Raji (cell line): ENCODE results near the gene PRSS38.

Experiments
- POLR2A ChIP-seq: IDR thresholded peaks from 2 replicates; pipeline ENCODE4 v1.6.1; 2011; ENCODE audit warnings: low read depth, low read length, control low read depth; ENCODE audit not compliant: insufficient read depth

PRSS38 gene

DNA sequence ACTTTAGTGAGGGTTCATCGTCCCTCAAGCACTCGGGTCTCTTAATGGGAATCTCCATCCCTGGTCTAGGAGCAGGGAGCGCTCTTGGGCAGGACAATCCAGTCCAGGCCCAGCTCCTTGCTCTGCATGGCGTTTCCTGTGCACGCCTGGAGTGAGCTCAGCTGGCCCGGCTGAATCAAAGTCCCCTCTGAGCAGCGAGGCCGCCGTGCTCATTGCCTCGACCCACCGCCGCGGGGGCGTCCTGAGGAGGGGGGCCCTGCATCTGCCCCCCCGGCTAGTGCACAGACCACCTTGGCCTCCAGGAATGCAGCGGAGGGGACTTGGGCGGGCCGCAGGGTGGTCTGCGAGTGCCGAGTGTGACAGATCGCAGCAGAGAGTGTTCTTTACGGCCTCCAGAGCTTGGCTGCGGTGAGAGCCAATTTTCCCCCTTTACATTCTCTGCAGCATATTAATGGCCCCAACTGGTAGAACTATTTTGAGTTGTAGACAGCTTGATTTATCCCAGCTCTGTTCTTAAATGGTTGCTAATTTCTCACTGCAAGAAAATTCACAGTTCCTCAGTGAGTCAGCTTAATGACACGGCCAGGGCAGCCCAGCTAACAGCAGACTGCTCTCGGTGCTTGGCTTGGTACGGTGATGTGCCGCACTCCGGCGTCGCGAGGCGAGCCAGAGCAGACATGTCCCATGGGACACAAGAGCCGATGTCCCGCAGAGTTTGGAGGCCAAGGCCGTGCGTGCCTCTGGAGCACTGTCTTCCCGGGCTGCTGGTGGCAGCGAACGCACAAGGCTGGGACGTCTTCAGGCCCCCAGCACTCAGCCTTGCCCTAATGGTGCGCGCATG is 40.4 kb upstream of the PRSS38 start:
- TF ChIP-seq POLR2A = no peak

DNA sequence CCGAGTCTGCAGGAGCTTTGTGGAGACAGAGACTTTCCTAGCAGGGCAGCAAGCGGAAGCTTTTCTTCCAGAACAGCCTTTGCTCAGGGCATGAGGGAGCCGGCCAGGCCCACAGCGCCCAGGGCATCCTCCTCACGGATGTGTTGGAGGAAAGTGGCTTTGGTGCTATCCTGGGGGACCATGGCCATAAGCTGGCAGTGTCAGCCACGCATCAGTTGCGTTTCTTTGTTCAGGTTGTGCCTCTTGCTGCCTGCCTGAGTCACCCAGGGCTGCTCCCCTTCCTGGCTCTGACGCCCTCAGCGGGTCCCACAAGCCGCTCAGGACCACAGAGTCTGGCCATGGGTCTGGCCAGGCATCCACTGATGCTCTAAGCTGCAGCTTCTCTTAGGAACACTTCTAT is 39.6 kb upstream of the PRSS38 start:
- TF ChIP-seq POLR2A = no peak

DNA sequence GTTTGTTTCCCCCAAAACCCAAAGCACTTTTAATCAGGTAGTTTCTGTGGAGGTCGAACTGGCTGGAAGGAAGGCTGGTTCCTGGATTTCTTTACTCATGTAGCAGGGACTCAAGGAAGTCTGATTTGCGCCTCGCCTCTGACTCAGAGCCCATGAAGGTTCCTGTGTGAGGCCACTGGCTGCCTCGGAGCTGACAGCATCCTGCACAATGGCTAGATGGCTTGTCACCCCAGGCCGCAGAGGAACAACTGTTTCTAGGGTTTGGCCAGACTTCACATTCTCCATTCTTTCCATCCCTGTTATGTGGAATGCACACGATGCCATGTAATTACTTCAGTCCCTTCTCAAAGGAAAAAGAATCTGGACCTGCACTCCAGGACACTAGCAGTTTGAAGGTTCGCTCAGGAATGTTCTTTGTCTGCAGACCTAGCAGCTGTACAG is 39.1 kb upstream of the PRSS38 start:
- no peak for TF ChIP-seq POLR2A

DNA sequence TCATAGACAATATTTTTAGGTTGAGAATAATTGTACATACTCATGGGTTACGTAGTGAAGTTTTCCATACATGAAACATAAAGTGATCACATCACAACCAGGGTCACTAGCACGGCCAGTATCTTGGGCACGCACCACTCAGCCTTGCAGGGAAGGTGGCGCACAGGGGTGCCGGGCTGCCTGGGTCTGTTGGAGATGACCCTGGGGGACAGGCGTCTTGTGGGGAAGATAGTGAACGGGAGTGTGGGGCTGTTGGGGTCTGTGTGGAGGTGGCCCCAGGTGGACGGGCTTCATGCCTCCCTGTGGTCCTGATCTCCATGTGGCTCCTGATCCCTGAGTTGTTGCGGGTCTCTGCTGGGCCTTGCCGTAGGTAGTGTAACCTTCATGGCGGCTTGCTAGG is 38.3 kb upstream of the PRSS38 start:
- no peak for TF ChIP-seq POLR2A

DNA sequence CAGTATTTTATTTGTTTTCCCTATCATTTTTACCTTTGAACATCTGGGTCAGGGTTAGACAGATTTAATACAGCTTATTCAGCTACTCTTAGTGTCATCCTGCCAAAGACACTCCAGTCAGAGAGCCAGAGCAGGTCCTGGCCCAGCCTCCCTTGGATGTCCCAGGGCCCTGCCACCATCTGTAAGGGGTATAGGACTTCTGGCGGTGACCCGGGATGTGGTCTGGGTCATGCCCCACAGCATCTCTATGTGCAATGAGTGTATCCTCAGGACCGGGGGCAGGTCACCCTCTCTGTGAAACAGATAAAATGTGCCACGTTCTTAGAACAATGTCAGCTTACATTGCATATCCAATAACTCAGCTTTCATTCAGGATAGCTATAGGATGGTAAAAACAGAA is 37.8 kb upstream of the PRSS38 start:
- no peak for TF ChIP-seq POLR2A

DNA sequence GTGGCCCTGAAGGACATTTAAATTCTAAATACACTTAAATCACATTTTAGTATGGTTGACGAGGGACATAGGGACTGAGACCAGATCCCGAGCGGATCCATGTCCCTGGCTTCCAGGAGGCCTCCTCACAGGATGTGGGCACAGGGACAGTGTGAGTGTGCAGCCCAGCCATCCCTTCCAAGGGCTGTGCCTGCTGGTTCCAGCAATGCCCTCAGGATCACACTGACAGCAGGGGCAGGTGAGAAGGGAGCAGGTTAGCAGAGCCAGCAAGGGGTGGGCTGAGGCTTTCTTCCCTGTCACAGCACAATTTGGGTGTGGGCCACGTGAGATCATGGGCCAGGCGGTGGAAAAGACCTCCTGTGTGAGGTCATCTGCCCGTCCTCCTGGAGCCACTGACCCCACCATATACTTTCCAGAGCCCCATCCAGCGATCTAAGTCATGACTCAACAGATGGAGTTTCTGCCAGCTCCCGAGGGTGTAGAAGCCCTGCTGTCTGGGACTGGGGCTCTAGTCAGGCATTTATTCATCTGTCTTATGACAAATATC is 37.0 kb upstream of the PRSS38 start:
- no peak for TF ChIP-seq POLR2A

DNA sequence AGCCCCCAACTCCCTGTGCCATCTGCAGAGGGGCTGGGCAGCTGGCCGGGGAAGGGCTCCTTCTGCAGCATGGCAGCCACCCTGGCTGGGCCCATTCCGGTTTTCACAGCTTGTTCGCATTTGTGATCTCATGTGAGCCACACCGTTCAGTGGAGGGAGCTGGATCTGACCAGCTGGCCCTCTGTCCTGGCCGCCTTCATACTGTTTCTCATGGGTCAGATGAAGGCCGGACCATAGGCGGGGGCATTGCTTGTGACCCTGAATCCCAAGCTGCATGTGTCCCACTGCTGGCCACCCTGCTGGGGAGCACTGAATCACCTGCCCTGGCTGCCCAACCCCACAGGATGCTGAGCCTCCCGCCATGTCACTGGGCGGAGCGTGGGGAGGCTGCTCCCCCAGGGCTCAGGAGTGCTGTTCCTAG is 36.4 kb upstream of the PRSS38 start:
- TF ChIP-seq POLR2A = no peak

DNA sequence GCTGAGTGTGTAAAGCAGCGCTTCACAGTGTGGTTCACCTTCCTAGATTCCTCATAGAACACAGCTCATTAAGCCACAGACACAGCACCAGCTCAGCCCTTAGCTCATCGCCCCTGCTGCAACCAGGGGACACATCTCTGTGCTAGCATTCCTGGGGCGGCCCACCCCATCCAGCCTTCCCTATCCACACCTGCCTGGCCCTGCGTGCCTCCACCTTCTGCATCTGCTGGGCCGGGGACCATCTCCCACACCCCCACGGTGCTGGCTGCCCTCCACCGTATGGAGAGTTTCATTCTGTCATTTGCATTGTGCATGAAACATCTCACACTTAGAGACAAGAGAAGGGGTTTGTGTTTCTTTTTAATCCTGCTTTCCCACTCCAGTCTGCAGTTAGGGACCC is 35.8 kb upstream of the PRSS38 start:
- no peak for TF ChIP-seq POLR2A

DNA sequence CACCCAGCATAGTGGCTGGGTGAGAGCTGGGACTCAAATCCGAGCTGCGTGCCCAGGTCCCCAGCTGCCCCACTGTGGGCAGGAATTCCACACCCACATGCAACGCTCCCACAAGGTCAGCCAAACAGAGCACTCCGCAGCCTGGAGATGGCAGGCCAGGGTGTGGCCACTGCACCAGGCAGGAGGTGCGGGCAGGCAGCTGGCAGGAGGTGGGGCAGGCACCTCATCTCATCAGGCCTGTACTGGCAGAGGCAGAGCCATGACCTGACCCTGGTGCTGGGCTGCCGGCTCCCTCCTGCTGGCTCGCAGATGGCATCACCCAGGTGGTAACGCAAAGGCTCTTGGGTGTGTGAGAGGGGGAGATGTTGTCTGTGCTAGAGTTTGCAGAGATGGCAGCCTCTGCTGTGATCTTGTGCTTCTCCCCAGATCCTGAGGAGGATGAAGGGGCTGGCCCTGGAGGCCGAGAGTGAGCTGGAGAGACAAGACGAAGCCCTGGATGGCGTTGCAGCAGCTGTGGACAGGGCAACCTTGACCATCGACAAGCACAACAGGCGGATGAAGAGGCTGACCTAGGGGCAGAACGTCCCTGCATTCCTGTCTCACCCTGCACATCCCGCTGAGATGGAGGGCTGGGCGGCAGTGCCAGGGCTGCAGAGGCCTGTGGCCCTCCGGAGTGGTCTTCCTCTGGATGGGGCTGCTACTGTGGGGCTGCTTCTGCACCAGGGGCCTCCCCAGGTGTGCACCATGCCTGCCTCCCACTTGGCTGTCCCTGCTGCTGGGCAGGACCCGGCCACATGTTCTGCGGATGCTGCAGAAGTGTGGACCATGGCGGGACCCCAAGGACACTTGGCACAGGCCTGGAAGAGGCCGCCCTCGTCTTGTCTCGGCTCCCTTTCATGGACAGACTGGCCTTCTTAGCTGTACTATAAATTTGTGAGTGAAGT is 35.1 kb upstream of the PRSS38 start:
- no peak for TF ChIP-seq POLR2A

DNA sequence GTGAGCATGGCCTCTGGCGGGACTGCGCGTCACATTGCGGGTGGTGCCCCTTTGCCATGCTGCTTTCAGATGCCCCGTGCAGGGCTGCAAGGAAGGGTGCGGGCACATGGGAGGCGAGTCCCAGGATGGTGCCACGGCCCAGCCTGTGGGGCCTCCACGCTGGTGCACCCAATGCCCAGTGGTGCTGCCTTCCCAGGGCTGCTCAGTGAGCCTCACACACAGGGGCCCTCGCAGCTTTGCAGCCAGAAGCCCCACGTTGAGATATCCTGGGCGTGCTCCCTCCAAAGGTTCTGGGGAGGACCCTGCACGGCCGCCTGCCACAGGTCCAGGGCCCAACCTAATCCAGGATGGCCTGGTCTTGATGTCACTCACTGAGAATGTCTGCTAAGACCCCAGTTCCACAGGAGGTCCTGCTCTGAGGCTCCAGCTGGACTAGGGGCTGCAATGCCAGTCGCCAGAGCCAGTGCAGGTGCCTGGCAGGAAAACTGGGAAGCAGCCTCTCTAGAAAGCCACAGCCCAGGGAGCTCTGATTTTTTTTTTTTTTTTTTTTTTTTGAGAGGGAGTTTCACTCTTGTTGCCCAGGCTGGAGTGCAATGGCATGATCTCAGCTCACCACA is 34.1 kb upstream of the PRSS38 start:
- TF ChIP-seq POLR2A = no peak

DNA sequence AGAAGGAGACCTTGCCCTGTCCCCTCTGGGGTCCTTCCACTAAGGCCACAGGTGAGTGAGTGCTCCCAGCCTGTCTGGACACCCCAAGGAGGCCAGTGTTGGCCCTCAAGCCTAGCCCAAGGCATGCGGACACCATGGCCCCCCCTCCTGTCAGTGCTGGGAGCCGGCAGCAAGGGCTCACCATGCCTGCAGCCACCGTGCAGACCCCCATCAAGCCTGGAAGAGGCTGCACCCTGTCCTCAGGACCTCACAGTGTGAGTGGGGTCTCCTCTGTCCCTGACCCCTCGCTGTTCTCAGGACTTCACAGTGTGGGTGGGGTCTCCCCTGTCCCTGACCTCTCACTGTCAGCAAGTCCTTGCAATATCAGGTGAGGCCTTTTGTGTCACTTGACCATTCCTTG is 33.2 kb upstream of the PRSS38 start:
- TF ChIP-seq POLR2A = no peak

DNA sequence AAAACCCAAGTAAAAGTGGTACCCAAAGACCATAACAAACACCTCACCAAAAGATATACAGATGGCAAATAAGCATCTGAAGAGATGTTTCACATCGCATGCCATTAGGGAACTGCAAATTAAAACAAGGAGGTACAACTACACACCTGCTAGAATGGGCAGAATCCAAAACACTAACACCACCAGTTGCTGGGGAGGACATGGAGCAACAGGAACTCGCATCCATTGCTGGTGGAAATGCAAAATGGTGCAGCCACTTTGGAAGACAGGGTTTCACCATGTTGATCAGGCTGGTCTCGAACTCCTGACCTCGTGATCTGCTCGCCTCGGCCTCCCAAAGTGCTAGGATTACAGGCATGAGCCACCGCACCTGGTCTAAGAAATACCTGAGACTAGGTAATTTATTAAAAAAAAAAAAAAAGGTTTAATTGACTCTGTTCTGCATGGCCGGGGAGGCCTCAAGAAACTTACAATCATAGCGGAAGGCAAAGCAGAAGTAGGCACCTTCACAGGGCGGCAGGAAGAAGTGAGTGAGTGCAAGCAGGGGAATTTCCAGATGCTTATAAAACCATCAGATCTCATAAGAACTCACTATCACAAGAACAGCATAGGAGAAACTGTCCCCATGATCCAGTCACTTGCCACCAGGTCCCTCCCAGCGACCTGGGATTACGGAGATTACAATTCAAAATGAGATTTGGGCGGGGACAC is 30.2 kb upstream of the PRSS38 start:
- no peak for TF ChIP-seq POLR2A

DNA sequence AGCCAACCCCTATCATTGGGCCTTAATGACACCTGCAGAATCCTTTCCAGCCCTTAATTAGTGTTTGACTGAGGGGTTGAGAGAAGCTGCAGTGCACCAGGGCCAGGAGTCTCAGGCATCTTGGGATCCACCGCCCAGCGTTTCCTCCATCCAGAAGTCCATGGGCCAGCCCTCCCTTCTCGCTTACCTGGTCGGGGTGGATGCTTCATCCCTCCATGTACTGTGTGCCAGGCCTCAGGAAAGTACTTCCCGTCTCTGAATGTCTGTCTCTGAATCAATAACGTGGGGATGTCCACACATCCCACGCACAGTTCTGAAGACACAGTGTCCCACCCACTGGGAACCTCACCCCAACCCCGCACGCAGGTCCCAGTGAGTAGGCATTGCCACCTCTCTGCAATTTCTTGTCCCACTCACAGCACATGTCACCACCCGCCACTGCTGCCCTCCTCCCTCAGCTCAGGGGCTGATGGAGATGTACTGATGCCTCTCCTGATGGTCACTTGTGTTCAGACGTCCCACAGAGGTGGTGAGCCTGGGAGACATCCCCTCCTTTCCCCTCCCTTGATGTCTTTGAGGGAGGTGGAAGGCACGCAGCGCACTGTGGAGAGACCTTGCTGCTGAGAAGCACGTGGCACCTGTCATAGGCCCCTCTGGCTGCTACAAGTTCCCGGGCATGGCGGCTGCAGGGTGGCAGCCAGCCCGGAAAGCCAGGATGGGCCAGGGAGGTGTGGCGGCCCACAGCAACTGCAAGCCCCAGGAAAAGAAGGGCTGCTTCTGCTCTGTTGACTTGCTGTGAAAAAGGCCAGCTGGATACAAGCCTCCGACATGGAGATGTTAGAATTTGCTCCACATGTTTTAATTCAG is 29.4 kb upstream of the PRSS38 start:
- no peak for TF ChIP-seq POLR2A
